ENCODE measurements around the gene ZNF736. TPM values are rescaled to one million over a fixed set of nuclear protein-coding genes. Genes with fewer than 3 reads are reported as not detected.

ZNF736 gene
- total RNA-seq (2012; rRNA removed) (8.1 and 10.6 TPM in 2 replicates), polyA plus RNA-seq (2012; rRNA removed) (1.3 and 1.9 TPM in 2 replicates), Bru-seq, nascent RNA (percentile 77 among the genes with signal in this experiment), BruChase-seq, experiment 1, labeled RNA remaining after a 6-hour chase (percentile 65 among the genes with signal in this experiment), BruChase-seq, experiment 2, labeled RNA remaining after a 2-hour chase (percentile 92 among the genes with signal in this experiment)
- 0.36 and 0.74 TPM in 2 replicates for polyA plus RNA-seq (2012; cell fraction: cytosol; rRNA removed)
- polyA plus RNA-seq (2012; cell fraction: nucleus; rRNA removed; ENCODE audit: low replicate concordance), result 2.7 and 7.7 TPM in 2 replicates
- long read RNA-seq, full-length matches to known transcripts, result 1 of 7 reads
- long read RNA-seq, partial matches to known transcripts, result 0 of 7 reads
- long read RNA-seq, other reads (novel, unspliced or antisense), result 6 of 7 reads

GRCh38 chr7:64313740-64314491, at the start of gene ZNF736:
ZNF736 (plus strand) TSS chr7:64313961; CDS start chr7:64314151, 190 bp downstream.
- Histone ChIP-seq H2BK15ac (ENCODE audit: low read depth, low read length) (no peak within 1 kb of the TSS), H4K5ac (ENCODE audit: low read depth, low read length) (peak within 1 kb of the TSS; percentile 93), H3K4me1 (ENCODE audit: control insufficient read depth, insufficient read depth, low read length) (no peaks in the 10 kb centered on the region), H2BK20ac (ENCODE audit: low read depth, low read length) (no peak within 1 kb of the TSS), H3K56ac (ENCODE audit: extremely low read depth, insufficient read depth, low read length) (peak within 1 kb of the TSS; percentile 90), H3K4me3 (ENCODE audit: insufficient read depth, low read depth, low read length) (peak within 1 kb of the TSS; percentile 96), H2BK120ac (ENCODE audit: low read depth, low read length) (no peak within 1 kb of the TSS), H3K9me3 (ENCODE audit: control insufficient read depth, insufficient read depth, low read length) (no peaks in the 10 kb centered on the region), H3K4ac (ENCODE audit: low read depth, low read length) (peak within 1 kb of the TSS; percentile 82), H3K36me3 (ENCODE audit: control insufficient read depth, insufficient read depth, low read length) (no peaks in the 10 kb centered on the region), H2AK9ac (replicated peaks; ENCODE audit: low read depth, low read length, poor library complexity) (peak within 1 kb of the TSS; percentile 92), H4K8ac (ENCODE audit: low read depth in 2 of 2, low read length in 2 of 2) (peak within 1 kb of the TSS; percentile 88 to 96), H3K14ac (replicated peaks; ENCODE audit: low read depth, low read length) (peak within 1 kb of the TSS; percentile 88), H3K18ac (ENCODE audit: low read depth, low read length) (peak within 1 kb of the TSS; percentile 78; the same call in 1 of the 2 replicates), H2AFZ (replicated peaks; ENCODE audit: low read length, poor library complexity) (peak within 1 kb of the TSS; percentile 97), H4K91ac (ENCODE audit: insufficient read depth, low read depth, low read length) (peak within 1 kb of the TSS; percentile 87; the same call in 1 of the 2 replicates), H3K27me3 (ENCODE audit: control insufficient read depth, insufficient read depth, low read length) (no peaks in the 10 kb centered on the region), H3K79me1 (ENCODE audit: low read depth in 1 of 2, low read length in 2 of 2) (peaks cover 6 to 11% of the 10 kb centered on the region in 2 experiments), H3K9ac (ENCODE audit: low read depth, low read length) (peak within 1 kb of the TSS; percentile 96), H3K9me1 (ENCODE audit: insufficient read depth, low read length) (no peaks in the 10 kb centered on the region), H3K4me2 (ENCODE audit: low read depth, low read length) (peak within 1 kb of the TSS; percentile 76), H3K23ac (ENCODE audit: low read depth, low read length) (0 out of 2 replicates have a peak within 1 kb of the TSS, but pooled peaks have one; percentile 71), H4K20me1 (ENCODE audit: insufficient read depth, low read length) (no peaks in the 10 kb centered on the region), H3K27ac (ENCODE audit: insufficient read depth, low read length) (peak within 1 kb of the TSS; percentile 93), H2AK5ac (ENCODE audit: low read depth, low read length) (no peak within 1 kb of the TSS; the same call in 1 of the 2 replicates), H2BK5ac (ENCODE audit: low read depth, low read length, poor library complexity, severe bottlenecking) (peak within 1 kb of the TSS; percentile 76)
- POLR2A ChIA-PET (ENCODE audit: unreplicated experiment), result no interaction called here
- intact Hi-C loops (cut with micrococcal nuclease) (no loop called here), dilution Hi-C loops (cut with HindIII; ENCODE audit: low sequenced_read_pairs, unreplicated experiment) (no loop called here), in situ Hi-C loops (cut with MboI; ENCODE audit: low sequenced_read_pairs) (no loop called here)
- TF ChIP-seq RAD21 (IDR thresholded peaks at IDR 0.05; ENCODE audit: low read length) (no peak), POLR2A (IDR thresholded peaks at IDR 0.05; ENCODE audit: low read depth, low read length) (peak; percentile 84), MAFK (IDR thresholded peaks at IDR 0.05; ENCODE audit: low read depth, low read length) (no peak), FOS (IDR thresholded peaks at IDR 0.05; ENCODE audit: low read depth, low read length) (0 out of 2 replicates have a peak, but pooled peaks have one; percentile 17), CEBPB (IDR thresholded peaks at IDR 0.05; ENCODE audit: low read depth, low read length) (peak; percentile 68), MAZ (IDR thresholded peaks at IDR 0.05; ENCODE audit: borderline replicate concordance, low read depth, low read length) (peak; percentile 79; the same call in 1 of the 2 replicates), SMC3 (IDR thresholded peaks at IDR 0.05; ENCODE audit: low read depth, low read length) (no peak), MXI1 (IDR thresholded peaks at IDR 0.05; ENCODE audit: borderline replicate concordance, low read depth, low read length) (no peak), ELK1 (IDR thresholded peaks at IDR 0.05; ENCODE audit: borderline replicate concordance, low read depth, low read length) (no peak), RFX5 (IDR thresholded peaks at IDR 0.05; ENCODE audit: low read depth, low read length) (no peak)
- 4% methylated on average over 7 of the region's 33 CpGs; no CpG with 5 or more reads in 1 of the 2 experiments for WGBS, 2 experiments (ENCODE audit: extremely low coverage in 2 of 2, insufficient read length in 1 of 2)
- CTCF ChIA-PET, result no interaction called here
- DNase-seq (peak; percentile 94), ATAC-seq (ENCODE audit: low read depth) (peak; percentile 100)
- BruUV-seq (replicated peaks), result TSS peak; percentile 51
